HG03378 (cell line): ENCODE results near the gene DIRAS3.
"Not testable (repeated sequence)": the region's sequence is repeated elsewhere in the genome, so short reads cannot be mapped to it uniquely, and the experiment has no call there.

Experiments
- ATAC-seq: cut with Tn5 transposase; IDR thresholded peaks from one replicate; pipeline ENCODE4 v1.9.1; 2021; ENCODE audit warnings: mild to moderate bottlenecking, moderate library complexity; ENCODE audit not compliant: unreplicated experiment

DIRAS3 gene, protein sequence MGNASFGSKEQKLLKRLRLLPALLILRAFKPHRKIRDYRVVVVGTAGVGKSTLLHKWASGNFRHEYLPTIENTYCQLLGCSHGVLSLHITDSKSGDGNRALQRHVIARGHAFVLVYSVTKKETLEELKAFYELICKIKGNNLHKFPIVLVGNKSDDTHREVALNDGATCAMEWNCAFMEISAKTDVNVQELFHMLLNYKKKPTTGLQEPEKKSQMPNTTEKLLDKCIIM

DNA sequence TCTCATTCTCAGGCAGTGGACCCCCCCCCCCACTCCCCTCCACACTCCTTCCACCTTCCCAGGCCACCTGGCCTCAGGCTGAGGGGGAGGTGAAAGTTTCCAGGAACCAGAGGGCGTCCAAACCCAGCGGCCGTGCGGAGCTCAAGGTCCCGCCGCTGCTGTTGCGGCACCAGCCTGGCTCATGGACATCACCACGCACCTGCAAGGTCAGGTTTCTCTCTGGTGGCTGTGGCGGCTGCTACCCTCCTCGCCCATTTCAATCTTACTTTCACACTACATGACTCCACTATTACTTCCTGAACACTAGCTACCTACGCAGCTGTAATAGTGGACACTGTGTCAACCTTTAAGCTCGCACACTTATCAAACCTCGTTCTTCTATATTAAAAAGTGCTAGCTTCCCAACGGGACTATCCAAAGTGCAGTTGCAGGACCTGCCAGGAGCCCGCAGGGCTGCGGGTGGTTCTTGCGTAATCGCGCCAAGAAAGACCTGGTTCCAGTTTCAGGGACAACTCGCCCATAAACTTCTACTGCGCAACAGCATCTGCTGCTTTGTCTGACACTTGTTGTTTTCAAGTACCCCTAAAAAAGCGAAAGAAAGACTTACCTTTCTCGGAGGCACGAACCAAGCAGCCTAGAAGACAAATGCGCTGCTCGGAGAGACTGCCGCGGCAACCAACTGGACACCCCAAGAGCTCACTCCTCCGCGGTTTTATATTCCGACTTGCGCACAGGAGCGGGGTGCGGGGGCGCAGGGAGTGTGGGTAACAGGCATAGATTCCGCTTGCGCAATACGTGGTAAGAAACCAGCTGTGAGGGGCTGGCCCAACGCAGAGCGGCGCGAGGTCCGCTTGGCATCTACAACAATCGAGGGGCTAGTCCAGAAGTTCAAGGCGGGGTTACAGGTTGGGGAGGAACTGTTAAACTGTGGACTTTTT is at the start of gene DIRAS3:
Gene DIRAS3 (minus strand): TSS at position 687 of the 938 bp plus-strand sequence. CDS start 3,330 bp downstream, outside the sequence.
- no peak for ATAC-seq

DNA sequence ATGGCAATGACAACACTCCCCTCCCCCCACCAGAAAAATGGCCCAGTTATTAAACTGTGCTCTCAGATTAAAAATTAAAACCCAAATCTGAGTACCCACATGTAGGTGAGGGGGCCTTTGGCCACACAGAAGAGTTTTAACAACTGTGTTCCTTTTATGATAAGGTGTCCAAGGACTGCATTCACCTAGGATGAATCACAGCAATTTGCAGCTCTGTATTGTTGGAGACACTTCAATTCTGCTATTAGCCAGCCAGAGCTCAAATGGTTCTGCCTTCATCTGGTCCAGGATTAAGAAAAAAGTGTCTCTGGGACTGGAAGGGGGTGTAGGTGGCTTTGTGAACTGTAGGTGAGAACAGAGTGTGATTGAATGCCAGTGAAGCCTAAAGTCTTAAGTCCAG is 43.3 kb upstream of the DIRAS3 start:
- no peak for ATAC-seq

DNA sequence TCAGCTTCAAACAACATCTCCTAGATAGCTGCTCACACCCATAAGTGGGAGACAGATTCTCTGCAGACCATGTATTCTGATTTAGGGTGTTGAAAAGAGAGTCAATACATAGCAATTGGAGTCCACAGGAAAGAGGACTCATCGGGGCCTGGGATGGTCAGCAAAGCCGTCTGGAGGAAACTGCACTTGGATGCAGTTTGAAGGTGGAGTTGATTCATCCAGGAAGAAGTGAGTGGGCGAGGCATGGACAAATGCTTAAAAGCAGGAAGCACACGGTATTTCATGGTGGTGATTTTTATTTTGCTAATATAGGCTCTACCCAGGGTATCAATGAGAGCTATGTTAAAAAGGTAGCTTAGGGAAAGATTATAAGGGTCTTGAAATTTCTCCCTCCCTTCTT is 36.8 kb upstream of the DIRAS3 start:
- no peak for ATAC-seq

DNA sequence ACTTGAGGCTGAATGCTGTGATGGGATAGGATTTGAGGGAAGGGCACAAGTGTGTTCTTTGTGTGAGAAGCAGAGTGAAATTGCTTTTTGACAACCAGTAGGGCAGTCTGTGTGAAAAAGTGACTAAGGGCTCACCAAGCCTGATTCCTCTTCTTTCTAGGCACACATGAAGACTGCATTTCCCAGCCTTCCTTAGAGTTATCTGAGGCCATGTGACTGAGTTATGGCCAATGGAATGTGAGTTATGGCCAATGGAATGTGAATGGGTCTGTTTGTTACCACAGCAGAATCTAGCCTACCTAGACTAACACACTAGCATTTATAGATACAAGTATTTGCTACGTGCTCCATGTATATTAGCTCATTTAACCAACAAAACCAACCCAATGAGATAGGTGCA is 35.3 kb upstream of the DIRAS3 start:
- ATAC-seq, result no peak

DNA sequence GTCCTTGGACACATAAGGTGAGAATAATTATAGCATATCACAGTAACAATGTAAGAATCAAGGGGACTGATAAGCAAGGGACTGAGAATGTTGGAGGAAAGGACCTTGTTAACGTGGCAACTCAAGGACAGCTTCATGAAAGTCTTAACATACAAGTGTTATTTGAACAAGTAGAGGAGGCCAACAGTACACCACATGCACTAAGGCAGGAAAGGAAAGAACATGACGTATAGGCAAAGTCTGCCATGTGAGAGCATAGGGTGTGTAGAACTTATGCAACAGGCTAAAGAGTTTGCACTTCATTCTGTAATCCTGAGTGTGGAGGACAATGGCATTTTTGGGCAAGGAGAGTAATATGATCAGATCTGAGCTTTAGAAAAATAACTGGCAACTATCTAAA is 33.3 kb upstream of the DIRAS3 start:
- ATAC-seq, result no peak

DNA sequence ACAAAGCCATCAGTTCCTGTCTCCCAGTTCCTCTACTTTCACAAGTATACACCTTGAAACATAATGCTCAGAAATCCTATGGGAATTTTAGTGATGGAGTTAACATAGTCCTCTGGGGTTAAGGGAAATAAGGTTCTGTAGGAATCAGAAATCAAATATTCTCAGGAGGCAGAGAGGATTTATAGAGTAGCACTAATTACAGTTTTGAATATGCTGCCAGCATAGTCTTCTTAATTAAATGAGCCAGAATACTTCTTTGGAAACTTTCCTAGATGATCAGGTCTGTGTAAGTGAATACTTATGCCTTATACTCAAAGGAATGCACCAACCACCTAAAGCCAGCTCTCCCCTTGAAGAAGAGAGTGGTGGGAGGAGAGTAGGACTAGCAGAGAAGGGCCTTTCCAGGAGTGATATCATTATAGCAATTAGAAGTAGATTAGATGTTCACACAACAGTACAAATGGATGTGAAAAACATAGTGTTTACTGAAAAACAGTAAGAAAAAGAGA is 31.4 kb upstream of the DIRAS3 start:
- no peak for ATAC-seq

DNA sequence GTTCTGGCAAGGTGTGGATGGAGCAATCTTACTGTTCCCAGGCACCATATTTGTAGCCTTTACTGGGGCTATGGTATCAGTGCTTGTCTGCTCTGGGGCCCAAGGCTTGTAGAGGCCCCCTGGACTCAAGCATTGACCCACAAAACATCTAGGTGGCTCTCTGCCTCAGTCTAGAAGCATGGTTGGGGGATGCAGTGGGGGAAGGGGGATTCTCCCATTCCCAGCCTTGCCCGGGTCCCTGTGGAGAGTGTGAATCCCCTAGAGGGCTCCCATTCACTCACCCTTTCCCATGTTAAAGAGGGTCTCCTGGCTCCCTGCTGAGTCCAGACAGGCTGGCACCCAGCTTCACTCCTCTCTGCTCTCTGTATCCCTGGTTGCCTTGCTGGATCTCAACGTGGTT is 28.2 kb upstream of the DIRAS3 start:
- no peak for ATAC-seq

DNA sequence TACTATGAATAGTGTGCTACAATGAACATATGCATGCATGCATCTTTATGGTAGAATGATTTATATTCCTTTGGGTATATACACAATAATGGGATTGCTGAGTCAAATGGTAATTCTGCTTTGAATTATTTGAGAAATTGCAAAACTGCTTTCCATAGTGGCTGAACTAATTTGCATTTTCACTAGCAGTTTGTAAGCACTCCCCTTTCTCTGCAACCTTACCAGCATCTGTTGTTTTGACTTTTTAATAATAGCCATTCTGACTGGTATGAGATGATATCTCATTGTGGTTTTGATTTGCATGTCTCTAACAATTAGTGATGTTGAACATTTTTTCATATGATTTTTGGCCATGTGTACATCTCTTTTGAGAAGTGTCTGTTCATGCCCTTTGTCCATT is 24.0 kb upstream of the DIRAS3 start:
- ATAC-seq, result no peak

DNA sequence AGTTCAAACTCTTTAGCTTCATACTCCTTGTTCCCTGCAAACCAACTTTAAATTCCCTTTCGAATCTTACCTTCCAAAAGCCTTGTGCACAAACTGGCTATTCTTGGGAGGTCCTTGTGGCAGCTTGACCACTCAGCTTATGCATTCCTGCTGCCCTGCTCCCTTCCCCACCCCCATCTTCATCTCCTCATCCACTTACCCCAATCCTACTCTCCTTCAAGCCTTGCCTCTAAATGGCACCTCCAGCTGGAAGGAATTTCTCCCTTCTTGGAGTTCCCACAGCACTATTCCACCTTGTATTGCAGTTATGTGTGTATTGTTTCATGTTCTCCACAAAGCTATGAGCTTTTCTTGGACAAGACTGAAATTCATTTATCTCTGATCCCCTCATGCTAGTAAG is 15.3 kb upstream of the DIRAS3 start:
- ATAC-seq, result no peak

DNA sequence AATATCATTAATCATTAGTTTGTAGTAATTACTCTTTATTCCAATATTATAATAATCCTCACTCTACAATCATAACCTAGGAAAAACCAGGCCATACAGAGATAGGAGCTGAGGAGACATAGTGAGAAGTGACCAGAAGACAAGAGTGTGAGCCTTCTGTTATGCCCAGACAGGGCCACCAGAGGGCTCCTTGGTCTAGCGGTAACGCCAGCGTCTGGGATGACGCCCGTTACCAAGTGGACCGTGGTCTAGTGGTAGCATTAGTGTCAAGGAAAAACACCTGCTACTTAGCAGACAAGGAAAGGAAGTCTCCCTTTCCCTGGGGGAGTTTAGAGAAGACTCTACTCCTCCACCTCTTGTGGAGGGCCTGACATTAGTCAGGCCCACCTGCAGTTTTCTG is 7.6 kb upstream of the DIRAS3 start:
- not testable (repeated sequence) for ATAC-seq

DNA sequence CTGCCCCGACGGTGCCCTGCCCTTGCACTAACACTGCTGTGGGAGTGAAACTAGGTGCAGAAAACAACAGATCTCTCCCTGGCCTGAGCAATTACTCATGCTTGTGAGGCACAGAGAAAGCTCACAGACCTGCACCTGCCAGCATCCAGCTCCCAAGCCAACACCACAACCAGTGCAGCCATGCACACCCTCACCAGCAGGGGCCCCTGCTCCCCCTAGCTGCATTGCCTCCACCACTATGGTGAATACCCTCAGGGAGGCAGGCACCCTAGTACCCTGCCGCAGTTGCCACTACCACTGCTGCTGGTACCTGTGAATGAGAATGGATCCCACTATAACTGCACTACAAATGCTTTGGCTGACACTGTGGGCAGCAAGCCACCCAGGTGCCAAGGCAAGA is 7.1 kb upstream of the DIRAS3 start:
- ATAC-seq, result no peak

DNA sequence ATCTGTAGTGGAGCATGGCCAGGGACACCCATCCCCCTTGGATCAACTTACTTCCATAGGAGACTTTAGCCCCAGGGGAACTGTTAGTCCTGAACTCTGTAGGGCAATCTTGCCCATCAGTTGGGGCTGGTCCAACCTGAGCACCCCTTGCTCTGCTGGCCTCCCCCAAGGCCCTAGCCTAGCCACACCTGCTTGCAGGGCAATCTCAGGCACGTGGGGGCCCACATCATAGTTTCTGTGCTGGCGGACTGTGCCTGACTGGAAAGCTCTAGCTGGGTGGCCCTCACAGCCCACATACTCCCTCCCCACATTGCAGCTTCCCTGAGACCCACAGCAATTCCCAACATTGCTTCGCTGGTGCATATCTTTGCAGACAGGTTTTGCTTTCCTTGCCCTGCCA is 6.6 kb upstream of the DIRAS3 start:
- ATAC-seq, result no peak

DNA sequence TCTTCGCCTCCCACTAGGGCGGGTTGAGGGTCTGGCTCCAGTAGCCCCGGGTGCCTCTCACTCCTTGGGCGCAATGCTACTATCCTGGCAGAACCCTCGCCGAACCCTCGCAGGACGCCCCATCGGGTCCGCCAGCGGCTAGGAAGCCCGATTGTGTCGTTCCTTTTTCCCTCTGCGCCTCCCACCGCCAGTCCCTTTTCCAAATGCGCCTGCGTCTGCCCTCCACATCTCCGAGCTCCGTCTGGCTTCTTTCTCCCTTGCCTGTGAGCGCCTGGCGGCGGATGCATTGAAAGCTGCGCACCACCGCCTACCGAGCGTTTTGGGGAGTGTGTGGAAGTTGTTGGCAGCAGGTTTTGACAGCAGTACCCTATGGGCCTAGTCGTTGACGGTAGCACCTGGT is 1.0 kb upstream of the DIRAS3 start:
- ATAC-seq, result no peak

DNA sequence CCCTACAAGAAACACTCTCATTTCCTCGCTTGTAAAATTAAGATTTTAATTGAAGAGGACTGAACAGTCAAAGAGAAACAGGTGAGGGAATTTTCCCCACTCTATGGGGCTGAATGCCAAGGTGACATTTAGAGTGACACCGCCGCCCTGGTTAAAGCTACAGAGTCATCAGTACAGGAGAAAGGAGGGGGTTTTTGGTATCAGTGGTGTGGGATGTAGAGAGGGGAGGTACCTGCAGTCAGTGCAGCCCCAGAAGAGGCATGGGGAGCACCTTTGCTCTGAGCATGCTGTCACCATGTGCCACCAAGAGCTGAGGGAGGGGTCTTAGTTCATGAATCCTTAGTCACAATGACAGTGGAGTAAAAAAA is 2.8 kb downstream of the DIRAS3 start:
- no peak for ATAC-seq

DNA sequence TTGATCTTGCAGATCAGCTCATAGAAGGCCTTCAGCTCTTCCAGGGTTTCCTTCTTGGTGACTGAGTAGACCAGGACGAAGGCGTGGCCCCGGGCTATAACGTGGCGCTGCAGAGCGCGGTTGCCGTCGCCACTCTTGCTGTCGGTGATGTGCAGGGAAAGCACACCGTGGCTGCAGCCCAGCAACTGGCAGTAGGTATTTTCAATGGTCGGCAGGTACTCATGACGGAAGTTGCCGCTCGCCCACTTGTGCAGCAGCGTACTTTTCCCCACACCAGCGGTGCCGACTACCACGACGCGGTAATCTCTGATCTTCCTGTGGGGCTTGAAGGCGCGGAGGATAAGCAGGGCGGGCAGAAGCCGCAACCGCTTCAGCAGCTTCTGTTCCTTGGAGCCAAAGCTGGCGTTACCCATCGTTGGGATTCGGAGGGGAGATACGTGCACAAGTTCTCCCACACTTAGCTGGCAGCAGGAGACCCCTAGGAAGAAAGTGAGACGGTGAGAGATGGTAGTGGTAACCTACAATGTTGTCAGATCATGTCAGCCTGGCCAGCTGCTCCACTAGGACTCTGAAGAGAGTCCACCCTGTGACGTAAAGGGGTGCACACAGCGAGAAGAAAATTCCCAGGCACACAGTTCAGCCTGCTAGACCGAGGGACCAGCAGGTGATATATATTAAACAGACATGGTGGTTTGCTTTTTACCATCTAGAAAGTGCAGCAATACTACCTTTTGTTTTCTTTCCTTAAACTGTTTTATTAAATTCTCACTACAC is 3.4 kb downstream of the DIRAS3 start:
- no peak for ATAC-seq

DNA sequence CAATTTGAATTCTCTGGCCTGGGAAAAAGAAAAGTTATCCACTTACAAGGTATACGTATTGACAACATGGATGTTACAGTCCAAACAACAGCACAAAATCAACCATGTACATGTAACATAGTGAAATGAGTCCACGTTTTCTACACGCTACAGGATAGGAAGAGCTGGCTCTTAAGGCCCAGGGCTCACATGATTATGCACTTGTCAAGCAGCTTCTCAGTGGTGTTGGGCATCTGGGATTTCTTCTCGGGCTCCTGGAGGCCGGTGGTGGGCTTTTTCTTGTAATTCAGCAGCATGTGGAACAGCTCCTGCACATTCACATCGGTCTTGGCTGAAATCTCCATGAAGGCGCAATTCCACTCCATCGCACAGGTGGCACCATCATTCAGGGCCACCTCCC is 4.0 kb downstream of the DIRAS3 start:
- no peak for ATAC-seq

DNA sequence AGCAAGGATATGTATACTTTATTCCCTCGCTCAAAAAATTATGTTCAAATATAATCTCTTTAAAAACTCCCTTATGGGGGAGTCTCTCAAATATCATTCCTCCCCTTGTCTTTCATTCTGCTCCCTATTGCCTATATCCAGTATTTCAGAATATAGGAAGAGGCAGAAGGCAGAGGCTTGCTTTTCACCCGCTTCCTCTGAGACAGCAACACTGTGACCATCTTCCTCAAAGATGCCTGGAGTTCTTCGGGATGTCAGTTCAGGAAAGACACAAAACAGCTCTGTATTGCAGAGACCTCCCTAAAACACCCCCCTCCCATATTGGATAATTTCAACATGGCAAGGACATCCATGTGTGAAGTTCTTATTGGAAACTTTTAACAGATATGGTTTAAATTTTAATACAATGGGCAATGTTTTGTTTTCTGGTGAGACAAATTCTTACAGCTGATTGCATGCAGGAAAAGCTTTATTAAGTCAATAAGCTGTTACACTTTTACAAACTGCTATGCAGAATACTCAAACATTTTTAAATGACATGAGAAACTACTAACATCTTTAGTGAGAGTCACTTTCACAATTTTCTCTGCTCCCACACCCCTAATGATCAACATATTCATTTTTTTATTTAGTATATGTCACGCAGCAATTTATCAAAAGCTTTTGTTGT is 4.8 kb downstream of the DIRAS3 start:
- no peak for ATAC-seq

DNA sequence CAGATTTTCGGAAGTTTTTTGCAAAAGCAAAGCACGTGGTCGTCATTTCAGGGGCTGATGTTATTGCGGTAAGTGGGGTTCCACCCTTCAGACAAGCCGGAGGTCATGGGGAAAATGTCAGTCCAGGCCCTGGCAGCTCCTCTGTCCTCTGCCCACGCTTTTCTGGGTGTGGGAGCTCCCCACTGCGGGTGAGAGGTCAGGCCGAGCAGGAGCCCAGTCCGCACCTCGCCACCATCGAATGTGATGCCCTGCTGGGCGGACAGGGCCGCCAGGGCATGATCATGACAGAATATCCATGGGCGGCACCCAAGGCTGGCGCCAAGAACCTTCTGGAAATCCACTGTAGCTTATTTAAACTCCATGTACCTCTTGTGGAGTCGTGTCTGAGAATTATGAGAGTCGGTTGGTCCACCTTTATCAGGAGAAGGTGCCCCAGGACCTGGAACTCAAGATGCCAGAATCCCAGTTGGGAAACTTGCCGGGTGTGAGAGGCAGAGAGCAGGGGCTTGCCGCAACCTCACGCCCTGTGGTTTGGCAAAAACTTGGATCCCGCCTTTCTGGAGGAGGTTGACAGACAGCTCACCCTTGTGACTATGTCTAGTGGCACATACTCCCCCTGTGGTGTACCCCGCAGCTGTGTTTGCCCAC is 6.9 kb downstream of the DIRAS3 start:
- no peak for ATAC-seq

DNA sequence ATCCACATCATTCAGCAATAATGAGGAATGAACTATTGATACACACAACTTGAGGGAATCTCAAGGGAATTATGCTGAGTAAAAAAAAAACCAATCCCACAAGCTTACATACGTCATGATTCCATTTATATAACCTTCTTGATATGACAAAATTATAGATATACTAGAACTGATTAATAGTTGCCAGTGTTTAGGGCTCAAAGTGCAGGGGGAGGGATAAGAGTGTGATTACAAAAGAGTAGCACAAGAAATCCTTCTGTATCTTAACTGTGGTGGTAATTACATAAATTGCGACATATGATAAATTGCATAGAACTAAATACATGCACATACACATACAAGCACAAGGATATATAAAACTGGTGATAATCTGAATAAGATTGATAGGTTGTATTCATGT is 13.5 kb downstream of the DIRAS3 start:
- ATAC-seq, result no peak

DNA sequence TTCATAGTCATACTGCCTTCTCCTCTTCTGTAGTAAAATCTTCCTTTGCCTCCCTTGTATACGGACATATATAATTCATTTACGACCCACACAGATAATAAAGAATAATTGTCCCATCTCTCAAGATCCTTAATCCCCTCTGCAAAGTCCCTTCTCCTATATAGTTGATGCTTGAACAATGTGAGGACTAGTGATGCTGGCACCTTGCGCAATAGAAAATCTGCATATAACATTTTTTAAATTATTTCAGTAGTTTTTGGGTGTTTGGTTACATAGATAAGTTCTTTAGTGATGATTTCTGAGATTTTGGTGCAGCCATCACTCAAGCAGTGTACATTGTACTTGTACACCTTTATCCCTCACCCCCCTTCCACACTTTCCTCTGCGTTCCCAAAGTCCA is 21.0 kb downstream of the DIRAS3 start:
- ATAC-seq, result no peak
